Measurements from ENCODE around the gene RNF146. TPM values are rescaled to one million over a fixed set of nuclear protein-coding genes. Genes with fewer than 3 reads are reported as not detected.

Gene RNF146
- total and polyA plus RNA-seq, 10 of the 15 experiments (the other 5 are each of a cell fraction or from before 2014, with no cell fraction given) = 9.3 to 33.0 (median 17.8) TPM

GRCh38 chr6:127266178-127266891 is at the start of gene RNF146 (continued):
- TF ChIP-seq ZBTB11 (CRISPR knock-in tag; IDR thresholded peaks at IDR 0.05) = peak; percentile 42; the same call in 1 of the 2 replicates
- TF ChIP-seq JUND (IDR thresholded peaks at IDR 0.05; ENCODE audit: low read depth, low read length) = no peak
- peak in 1 of 2 experiments; percentile 27; a peak in 1 of 3 replicates for TF ChIP-seq EGR1 (IDR thresholded peaks at IDR 0.05; ENCODE audit: borderline replicate concordance in 1 of 2, low read depth in 2 of 2, low read length in 2 of 2)
- peak; percentile 95 for TF ChIP-seq SMARCA5 (IDR thresholded peaks at IDR 0.05)
- peak; percentile 53 for TF ChIP-seq RELA (IDR thresholded peaks at IDR 0.05; ENCODE audit: borderline replicate concordance, partially characterized antibody)
- TF ChIP-seq IKZF2 (IDR thresholded peaks at IDR 0.05) = peak; percentile 42 to 43
- peak; percentile 58 for TF ChIP-seq BACH1 (IDR thresholded peaks at IDR 0.05; ENCODE audit: borderline replicate concordance)
- TF ChIP-seq ZZZ3 (IDR thresholded peaks at IDR 0.05; ENCODE audit: control insufficient read depth, insufficient read length, low read depth) = no peak
- no peak for TF ChIP-seq ZNF24 (IDR thresholded peaks at IDR 0.05)
- no peak for TF ChIP-seq E4F1 (IDR thresholded peaks at IDR 0.05; ENCODE audit: borderline replicate concordance, partially characterized antibody)
- TF ChIP-seq SIN3A (IDR thresholded peaks at IDR 0.05; ENCODE audit: low read depth, low read length) = no peak
- TF ChIP-seq ELK1 (IDR thresholded peaks at IDR 0.05; ENCODE audit: low read depth, low read length) = no peak
- TF ChIP-seq MEF2A (IDR thresholded peaks at IDR 0.05; ENCODE audit: insufficient read depth, low read depth, low read length) = 0 out of 2 replicates have a peak, but pooled peaks have one; percentile 32
- TF ChIP-seq NFYB (IDR thresholded peaks at IDR 0.05; ENCODE audit: insufficient read depth, low read depth, low read length) = no peak
- TF ChIP-seq MLLT1 (IDR thresholded peaks at IDR 0.05) = no peak
- TF ChIP-seq PML (IDR thresholded peaks at IDR 0.05; ENCODE audit: low read length) = 0 out of 2 replicates have a peak, but pooled peaks have one; percentile 41
- TF ChIP-seq HDGF (IDR thresholded peaks at IDR 0.05) = no peak
- TF ChIP-seq TARDBP (IDR thresholded peaks at IDR 0.05; ENCODE audit: borderline replicate concordance) = no peak
- no peak for TF ChIP-seq SMAD1 (IDR thresholded peaks at IDR 0.05; ENCODE audit: low read depth, partially characterized antibody)
- TF ChIP-seq SP1 (IDR thresholded peaks at IDR 0.05; ENCODE audit: low read depth, low read length) = no peak
- peak; percentile 49; the same call in 1 of the 3 replicates for TF ChIP-seq POU2F2 (IDR thresholded peaks at IDR 0.05; ENCODE audit: borderline replicate concordance, low read depth, low read length)
- no peak for TF ChIP-seq SPI1 (IDR thresholded peaks at IDR 0.05; ENCODE audit: borderline replicate concordance, insufficient read depth, low read depth, low read length)
